Upper lobe of right lung (tissue), 1 donor: ENCODE results near the gene TSTD1. TPM values are rescaled to one million over a fixed set of nuclear protein-coding genes. Genes with fewer than 3 reads are reported as not detected.

Experiments
- ATAC-seq: fragments of 200-7000 bp; cut with Tn5 transposase; one replicate; pipeline ENCODE4 v1.9.1; 2020; ENCODE audit warnings: mild to moderate bottlenecking, moderate library complexity
- DNase-seq: peaks from one replicate; pipeline ENCODE4 v3.0.0-alpha.2; 2020
- H3K27ac ChIP-seq: fragments of 200-600 bp; one replicate; pipeline ENCODE4 v1.8.0; 2022
- H3K27me3 ChIP-seq: fragments of 200-600 bp; one replicate; pipeline ENCODE4 v1.8.0; 2022; ENCODE audit warnings: mild to moderate bottlenecking
- H3K36me3 ChIP-seq: fragments of 200-600 bp; one replicate; pipeline ENCODE4 v1.8.0; 2022
- H3K4me1 ChIP-seq: fragments of 200-600 bp; one replicate; pipeline ENCODE4 v1.8.0; 2022
- H3K4me3 ChIP-seq: fragments of 200-600 bp; one replicate; pipeline ENCODE4 v1.8.0; 2022; ENCODE audit warnings: mild to moderate bottlenecking
- H3K9me3 ChIP-seq: fragments of 200-600 bp; one replicate; pipeline ENCODE4 v1.8.0; 2022
- CTCF ChIP-seq: fragments of 200-600 bp; IDR thresholded peaks from one replicate; pipeline ENCODE4 v1.8.0; 2022; ENCODE audit warnings: antibody characterized with exemption
- intact Hi-C: fragments of 100-400 bp; cut with DNase I; formaldehyde crosslinking; loops from one replicate; pipeline ENCODE4 v1.11.0; 2022
- total RNA-seq: library from RNA; stranded (reverse); fragmentation: NEBNext Ultra II Directional; extraction: Animal tissue kit (Norgen Biotek cat#: 25700); gene quantifications from one replicate; pipeline ENCODE4 v1.2.1, GENCODE V29; 2021
- donor health status: DM: no; HTN: yes; CAD: no; lungs with severe emphysema.

The TSTD1 gene
- total RNA-seq, 1 donor from 2014 or later: 50.6 TPM

- H3K4me3 ChIP-seq: peak within 1 kb of the TSS; percentile 97
- intact Hi-C loops: no loop called here
- H3K27me3 ChIP-seq: no peaks in the 10 kb centered on the region
- DNase-seq: peak; percentile 95
- ATAC-seq: peak; percentile 93
- peaks cover 28% of the 10 kb centered on the region for H3K36me3 ChIP-seq
- no peak for TF ChIP-seq CTCF
- no peaks in the 10 kb centered on the region for H3K9me3 ChIP-seq
- peaks cover 14% of the 10 kb centered on the region for H3K4me1 ChIP-seq
- H3K27ac ChIP-seq: peak within 1 kb of the TSS; percentile 98
These were observed 7.2 kb upstream of the TSTD1 start, which contains the start of gene USF1 for GRCh38 chr1:161045736-161046604. Gene USF1, minus strand, starts transcription at chr1:161045977. Its CDS starts 2,702 bp downstream, at chr1:161043275.

- Histone ChIP-seq H3K27me3 (no peaks in the 10 kb centered on the region), H3K4me1 (peaks cover 14% of the 10 kb centered on the region), H3K36me3 (peaks cover 36% of the 10 kb centered on the region), H3K27ac (peak overlapping the region; percentile 98), H3K4me3 (peak overlapping the region; percentile 97), H3K9me3 (no peaks in the 10 kb centered on the region)
- DNase-seq (peak; percentile 85), ATAC-seq (peak; percentile 77)
- TF ChIP-seq CTCF: no peak
- intact Hi-C loops: no loop called here
These were observed 6.4 kb upstream of the TSTD1 start for GRCh38 chr1:161044908-161045735.

- peak overlapping the region; percentile 97 for H3K4me3 ChIP-seq
- H3K27me3 ChIP-seq: no peaks in the 10 kb centered on the region
- intact Hi-C loops: no loop called here
- H3K4me1 ChIP-seq: peaks cover 16% of the 10 kb centered on the region
- H3K36me3 ChIP-seq: peaks cover 42% of the 10 kb centered on the region
- DNase-seq: no peak
- no peaks in the 10 kb centered on the region for H3K9me3 ChIP-seq
- H3K27ac ChIP-seq: peak overlapping the region; percentile 98
- TF ChIP-seq CTCF: no peak
- no peak for ATAC-seq
These were observed 5.8 kb upstream of the TSTD1 start for GRCh38 chr1:161044535-161044907.

- H3K4me1 ChIP-seq: peaks cover 20% of the 10 kb centered on the region
- TF ChIP-seq CTCF: no peak
- ATAC-seq (no peak), DNase-seq (peak; percentile 58)
- no peaks in the 10 kb centered on the region for H3K9me3 ChIP-seq
- H3K4me3 ChIP-seq: no peak overlapping the region
- no peaks in the 10 kb centered on the region for H3K27me3 ChIP-seq
- intact Hi-C loops: no loop called here
- peaks cover 39% of the 10 kb centered on the region for H3K36me3 ChIP-seq
- H3K27ac ChIP-seq: no peak overlapping the region
These were observed 782 bp upstream of the TSTD1 start for GRCh38 chr1:161039546-161039945.

- peaks cover 39% of the 10 kb centered on the region for H3K36me3 ChIP-seq
- DNase-seq (no peak), ATAC-seq (no peak)
These were observed 386 bp upstream of the TSTD1 start for GRCh38 chr1:161039154-161039545.

More at GRCh38 chr1:161039154-161039545, 386 bp upstream of the TSTD1 start:
- no peaks in the 10 kb centered on the region for H3K9me3 ChIP-seq
- peaks cover 16% of the 10 kb centered on the region for H3K4me1 ChIP-seq
- no peaks in the 10 kb centered on the region for H3K27me3 ChIP-seq
- no peak for TF ChIP-seq CTCF
- intact Hi-C loops: no loop called here
- peak overlapping the region; percentile 77 for H3K27ac ChIP-seq
- H3K4me3 ChIP-seq: peak overlapping the region; percentile 63
